NCI-H748 treated with DMSO at 0.1 percent for 48 hours (cell line): ENCODE data around the gene DPYSL5.

ENCODE experiments used
- DNase-seq: peaks from one replicate; lab custom pipeline; 2025; lab: John Stamatoyannopoulos, UW

The DPYSL5 gene

DNA sequence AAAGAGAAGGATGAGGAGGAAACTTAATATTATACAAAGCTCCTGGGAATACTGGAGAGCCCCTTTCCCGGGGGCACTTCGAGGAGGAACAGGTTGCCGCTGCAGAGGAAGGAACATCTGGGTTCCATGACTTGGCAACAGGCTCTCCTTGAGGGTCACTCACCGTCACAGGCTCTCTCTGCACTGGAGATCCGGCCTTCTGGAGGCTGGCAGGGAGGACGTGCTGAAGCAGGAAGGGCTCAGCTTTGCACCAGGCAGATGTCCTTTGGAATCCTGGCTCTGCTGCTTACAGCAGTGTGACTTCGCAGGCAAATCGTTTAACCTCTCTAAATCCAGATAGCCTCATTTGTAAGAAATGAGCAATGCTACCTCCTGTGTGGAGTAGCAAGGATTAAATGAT lies 2.9 kb upstream of the DPYSL5 start:
- DNase-seq = no peak

DNA sequence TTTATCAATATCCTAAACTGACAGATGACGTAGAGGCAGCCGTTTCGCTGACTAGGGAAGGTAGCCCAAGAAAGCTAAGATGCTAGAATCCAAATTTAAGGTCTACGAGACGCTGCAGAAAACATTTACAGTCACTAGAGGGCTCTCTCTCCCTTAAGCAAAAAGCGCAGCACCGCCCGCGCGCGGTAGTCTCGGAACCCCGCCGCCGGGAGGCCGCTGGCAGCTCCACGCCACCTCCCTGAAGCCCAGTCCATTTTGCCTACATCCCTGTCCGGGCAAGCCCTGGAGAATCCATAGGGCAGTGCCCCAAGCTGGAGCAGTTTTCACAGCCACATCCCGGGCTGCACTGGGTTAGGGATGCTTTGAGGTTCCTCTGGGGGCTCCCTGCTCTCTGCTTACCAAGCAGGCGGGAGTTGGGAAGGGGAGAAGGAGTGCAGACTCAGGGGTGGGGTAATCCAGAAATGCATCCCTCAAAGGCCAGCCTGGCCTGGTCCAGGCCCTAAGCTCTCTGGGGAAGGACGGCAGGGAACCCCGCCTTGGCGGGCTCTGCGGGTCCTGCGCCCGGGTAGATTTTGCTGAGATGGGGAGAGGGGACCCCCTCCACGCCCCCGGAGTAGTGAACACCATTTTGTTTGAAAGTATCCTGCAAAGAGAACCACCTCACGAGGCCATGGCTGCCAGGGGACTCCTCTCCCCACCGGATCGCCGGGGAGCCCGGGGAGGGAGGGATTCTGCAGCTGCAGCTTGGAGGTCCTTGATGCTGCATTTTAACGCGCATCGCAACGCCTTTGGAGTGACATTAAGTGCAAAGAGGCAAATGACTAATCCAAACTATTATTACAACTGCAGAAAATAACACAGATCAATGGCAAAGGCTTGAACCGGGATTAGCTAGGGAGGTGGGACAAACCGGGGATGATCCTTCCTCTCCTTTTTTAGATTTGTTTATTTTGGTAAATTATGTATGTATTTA lies 1.3 kb upstream of the DPYSL5 start:
- peak; percentile 86 for DNase-seq

DNA sequence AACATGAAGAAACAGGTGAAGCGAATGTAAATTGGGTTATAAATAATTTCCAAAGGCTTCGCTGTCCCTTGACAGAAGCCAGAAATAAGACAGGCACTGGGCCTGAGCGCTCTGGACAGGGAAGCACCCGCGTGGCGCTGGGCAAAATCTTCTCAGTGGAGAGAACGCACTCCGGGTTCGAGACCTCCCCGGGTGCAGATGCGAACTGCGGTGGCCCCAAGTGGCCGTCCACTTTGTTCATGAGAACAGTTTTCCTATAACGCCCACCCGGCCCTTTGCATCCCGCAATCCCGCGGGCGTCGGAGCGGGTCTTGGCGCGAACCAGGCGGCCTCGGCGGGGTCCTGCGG lies 651 bp upstream of the DPYSL5 start:
- DNase-seq = peak; percentile 65

DNA sequence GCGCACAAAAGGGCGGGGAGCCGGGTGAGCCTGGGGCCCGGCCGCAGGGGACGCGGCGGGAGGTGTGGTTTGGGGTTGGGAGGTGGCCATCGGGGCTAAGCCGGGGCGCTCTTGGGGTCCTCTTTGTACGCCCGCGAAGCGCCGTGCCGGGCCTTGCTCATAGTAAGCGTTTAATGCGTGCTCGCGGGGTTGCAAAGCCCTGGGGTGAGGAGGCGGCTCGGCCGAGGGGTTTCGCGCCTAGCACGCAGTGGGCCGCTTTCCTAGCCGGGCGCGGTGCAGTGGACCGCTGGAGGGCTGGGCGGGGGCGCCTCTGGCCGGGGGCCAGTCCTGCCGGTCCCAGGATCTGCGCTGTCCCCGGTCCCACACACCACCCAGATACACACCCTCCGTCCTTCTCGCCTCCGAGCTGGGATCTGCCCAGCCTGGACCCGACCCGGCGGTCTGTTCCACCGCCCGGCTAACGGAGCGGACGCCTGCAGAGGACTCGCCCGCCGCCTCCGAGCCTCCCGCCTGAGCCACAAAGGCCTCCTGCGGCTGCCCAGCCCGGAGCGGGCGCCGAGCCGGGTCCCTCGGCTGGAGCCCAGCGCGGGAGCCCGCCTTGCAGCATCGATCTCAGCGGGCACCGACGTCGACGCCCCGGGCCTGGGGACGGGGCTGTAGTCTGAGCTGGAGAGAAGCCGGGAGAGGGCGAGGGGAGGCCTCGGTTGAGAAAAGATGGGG lies 564 bp downstream of the DPYSL5 start:
- DNase-seq = peak; percentile 44

DNA sequence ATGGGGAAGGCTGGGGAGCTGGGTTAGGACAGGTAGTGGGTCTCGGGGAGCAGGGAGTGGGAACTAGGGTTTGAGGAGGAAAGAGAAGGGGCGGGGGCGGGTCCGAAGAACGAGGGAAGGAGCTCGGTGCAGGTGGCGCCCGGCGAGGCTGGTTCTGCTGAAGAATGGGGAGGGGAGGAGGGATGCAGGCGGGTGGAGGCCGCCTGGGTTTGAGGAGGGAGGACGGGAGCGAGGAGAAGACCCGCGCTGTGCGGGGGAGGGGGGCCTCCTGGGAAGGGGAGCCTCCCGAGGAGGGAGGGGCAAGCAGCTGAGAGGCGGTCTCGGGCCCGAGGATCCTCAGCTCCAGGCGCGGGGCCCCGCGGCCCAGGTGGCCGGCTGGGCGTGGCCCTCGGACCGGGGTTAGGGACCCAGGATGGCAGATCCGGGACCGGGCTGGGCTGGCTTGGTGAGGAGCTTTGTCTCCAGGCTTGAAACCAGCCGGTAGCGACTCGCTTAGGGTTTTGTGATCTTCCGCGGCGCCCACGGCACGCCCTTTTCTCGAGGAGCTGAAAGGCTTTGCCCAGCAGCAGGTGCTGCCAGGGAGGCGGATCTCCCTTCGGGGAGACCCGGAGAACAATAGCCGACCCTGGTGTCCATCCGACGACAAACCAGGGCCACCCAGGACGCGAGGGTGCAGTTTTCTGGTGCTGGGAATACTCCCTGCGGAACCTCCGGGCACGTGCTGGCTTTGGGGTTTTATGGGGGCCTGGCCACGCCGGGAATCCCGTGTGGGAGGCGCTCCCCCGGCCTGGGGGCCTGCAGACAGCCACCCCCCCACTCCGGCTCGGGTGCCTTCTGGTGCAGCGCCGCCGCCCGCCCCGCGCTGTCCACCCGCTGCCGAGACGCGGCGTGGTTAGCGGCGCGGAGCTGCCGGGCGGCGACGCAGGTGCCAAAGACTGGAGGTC lies 1.4 kb downstream of the DPYSL5 start:
- DNase-seq = peak; percentile 44

DNA sequence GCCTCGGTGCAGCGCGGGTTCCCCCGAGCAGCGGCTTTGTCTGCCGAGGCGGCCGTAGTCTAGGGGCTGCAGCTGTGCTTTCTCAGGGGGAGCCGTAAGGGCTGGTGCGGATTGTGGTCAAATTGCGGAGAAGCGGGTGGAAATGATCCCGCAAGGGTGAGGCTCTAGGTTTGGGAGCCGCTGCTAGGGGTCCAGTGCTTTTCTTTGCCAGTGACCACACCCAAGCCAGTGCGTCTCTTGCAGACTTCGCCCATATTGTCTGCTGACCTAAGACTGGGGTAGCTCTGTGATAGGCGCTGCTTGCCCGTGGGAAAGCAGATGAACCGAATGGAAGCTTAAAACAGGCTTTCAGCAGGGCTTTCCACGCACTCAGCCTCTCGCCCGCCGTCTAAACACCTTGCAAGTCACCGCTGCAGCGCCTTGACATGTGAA lies 2.1 kb downstream of the DPYSL5 start:
- DNase-seq = peak; percentile 10

DNA sequence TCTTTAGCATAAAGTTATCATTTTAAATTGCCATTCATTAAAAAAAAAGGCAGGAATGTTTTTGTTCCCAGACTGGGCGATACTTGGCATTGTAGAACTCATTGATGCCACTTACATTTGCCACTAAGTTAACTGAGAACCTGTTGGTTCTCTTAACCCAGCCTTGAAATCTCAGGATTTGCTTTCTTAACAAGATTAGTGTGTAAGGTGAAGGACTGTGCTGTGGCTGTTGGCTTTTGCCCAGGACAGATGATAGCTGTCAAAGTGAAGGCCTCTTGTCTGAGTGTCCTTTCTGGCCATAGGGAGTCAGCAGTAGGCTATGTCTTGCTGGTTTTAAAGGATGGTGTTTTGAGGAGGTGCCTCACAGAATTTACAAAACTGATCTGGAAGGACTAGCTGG lies 2.6 kb downstream of the DPYSL5 start:
- DNase-seq = peak; percentile 11

DNA sequence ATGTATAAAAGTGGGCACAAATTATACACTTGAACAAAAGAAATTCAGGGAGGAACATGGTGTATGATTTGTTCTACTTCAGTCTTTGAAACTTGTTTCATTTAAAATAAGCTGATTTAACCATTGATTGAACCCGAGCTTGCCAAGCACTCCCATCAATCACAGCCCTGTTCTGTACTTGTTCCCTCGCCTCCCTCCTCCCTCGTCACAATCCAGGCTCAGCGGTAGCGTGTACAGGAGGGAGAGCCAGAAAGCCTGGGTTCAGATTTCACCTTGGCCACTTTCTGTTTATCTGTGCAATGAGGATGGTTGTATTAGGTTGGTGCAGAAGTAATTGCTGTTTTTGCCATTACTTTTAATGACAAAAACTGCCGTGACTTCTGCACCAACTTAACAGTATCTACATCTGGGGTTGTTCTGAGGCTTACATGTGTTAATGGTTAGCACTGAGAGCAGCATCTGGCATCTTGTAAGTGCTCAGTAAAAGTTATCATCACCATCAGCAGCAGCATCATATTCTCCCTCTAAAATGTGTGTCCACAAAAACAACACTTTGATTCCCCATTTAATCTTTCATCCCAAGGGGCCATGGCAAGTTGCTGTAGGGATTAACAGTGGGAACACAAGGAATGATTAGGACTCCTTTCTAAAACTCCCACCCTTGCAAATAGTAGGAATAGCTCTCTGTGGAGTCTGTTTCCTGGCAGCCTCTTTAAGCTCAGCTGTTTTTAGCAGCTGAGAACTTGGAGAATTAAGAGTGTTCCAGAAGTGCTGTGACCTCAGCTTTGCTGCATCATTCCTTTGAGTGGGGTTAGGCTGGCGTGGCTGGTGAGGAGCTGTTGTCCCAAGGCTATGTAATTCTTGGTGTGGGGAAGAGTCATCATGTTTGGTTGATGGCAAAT lies 4.7 kb downstream of the DPYSL5 start:
- DNase-seq = no peak

DNA sequence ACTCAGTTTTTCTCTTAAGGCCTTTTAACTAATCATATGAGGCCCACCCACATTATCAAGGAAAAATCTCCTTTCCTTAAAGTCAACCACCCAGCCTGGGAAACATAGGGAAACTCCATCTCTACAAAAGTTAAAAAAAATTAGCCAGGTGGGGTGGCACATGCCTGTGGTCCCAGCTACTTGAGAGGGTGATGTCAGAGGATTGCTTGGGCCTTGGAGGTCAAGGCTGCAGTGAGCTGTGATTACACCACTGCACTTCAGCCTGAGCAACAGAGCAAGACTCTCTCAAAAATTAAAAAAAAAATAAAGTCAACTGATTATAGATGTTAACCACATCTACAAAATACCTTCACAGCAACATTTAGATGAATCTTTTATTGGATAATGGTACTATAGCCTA lies 5.8 kb downstream of the DPYSL5 start:
- DNase-seq = no peak

DNA sequence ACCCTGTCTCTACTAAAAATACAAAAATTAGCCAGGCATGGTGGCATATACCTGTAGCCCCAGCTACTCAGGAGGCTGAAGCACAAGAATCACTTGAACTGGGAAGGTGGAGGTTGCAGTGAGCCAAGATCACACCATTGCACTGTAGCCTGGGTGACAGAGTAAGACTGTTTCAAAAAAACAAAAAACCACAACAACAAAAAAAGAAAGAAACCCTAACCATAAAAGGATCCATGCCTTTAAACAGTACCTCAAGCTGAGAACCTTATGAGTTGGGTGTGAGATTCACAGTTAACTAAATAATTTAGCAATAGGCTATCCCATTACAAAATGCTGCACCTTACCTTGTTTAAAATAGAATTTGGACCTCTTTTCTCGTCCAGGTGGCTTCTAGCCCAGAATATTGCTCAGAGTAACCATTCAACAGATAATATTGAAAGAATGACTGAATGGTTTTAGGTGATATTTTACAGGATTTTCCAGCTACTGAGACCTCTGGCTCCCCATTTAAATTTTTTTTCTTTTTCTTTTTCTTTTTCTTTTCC lies 6.4 kb downstream of the DPYSL5 start:
- no peak for DNase-seq

DNA sequence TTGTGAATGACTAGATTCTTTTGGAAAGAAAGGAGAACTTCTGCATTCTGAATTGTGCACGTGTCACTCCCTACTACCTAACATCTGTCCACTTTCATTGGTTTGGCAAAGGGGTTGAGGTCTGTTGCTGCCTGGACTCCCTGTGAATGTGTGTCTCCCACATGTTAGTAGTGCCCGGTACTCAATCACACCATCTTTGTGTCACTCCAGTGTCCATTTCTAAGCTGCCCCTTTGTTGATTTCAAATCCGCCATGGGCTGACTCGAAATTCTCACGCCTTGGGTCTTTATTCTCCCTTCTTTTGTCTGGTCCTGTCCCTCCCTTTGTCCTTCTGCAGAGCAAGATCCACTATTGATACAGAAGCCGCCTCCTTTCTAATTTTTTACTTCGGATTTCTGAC lies 7.5 kb downstream of the DPYSL5 start:
- no peak for DNase-seq

DNA sequence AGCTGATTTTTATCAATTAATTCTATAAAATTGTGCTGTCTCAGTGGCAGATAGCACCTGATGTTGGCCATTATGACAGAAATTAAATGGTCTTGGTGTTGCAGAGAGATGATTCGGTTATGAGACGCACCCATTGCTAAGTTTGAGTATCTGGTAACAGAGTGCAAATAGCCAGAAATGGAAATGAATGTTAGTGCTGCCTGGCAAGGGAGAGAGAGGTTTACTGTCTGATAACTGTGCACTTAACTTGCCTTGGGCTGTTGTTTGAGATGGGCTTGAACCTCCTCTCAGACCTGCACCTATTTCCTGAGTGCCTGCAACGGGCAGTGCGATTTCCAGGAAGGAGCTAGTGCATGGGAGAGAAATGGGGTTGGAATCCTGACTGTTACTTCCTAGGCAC lies 11.7 kb downstream of the DPYSL5 start:
- DNase-seq = no peak

DNA sequence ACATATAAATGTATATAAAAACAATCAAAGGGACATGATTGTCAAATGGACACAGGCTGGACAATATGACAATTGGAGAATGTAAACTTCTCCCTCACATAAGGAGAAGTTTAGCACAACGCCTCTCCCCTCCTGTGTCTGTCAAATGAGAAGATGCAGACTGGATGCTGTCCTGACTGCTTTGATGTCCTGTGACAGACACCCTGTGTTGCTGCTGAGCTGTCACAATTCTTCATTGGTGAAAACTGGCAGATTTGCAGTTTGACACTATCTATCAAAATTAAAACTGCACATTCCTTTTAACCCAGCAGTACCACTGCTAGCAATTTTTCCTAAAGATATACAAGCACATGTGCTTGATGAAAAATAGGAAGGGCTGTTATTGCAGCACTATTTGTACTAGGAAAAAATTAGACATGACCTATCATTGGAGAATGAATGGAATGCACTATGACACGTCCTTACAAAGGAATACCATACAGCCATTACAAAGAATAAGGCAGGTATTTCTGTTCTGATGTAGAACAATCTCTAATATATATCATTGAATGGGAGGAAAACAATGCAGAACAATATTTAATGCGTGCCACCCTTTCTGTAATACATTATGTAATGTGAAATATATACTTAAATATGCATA lies 12.4 kb downstream of the DPYSL5 start:
- DNase-seq = no peak

DNA sequence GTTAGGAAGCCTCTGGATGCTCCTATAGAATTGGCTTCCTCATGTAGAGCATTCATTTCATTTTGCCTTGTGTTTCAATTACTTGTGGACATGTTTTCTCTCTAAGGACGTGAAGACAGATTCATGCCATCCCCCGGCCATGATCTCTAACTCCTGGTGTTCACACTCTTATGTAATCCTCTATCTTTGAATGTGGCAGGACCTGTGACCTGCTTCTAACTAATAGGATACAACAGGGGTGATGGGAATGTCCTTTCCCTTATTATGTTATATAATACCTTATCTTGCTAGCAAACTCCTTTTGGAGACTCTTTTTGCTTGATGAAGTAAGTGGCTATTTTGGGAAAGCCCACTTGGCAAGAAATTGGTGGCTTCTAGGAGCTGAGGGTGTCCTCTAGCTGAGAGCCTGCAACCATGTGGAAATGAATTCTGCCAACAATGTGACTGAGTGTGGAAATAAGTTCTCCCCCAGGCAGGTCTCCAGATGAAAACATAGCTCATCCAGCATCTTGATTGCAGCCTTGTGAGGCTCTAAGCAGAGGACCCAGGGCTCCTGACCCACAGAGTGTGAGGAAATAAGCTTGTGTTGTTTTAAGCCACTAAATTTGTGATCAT lies 13.8 kb downstream of the DPYSL5 start:
- DNase-seq = no peak

DNA sequence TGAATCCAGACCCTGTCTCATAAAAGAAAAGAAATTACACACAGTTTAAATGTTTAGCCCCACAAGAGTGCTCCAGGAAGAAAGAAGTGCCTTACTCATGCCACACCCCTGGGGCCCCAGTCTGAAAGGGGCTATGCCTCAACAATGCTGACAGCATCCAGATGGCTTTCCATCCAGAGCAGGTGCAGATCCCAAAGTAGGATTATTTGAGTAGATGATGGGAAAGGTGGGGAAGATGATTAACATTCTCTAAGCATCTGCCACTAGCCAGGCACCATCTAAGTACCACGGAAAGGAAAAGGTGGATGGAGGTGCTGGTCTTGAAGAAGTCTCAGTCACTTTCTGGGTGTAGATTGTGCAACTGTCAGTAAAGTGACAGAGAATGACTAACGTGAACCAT lies 16.3 kb downstream of the DPYSL5 start:
- DNase-seq = no peak

DNA sequence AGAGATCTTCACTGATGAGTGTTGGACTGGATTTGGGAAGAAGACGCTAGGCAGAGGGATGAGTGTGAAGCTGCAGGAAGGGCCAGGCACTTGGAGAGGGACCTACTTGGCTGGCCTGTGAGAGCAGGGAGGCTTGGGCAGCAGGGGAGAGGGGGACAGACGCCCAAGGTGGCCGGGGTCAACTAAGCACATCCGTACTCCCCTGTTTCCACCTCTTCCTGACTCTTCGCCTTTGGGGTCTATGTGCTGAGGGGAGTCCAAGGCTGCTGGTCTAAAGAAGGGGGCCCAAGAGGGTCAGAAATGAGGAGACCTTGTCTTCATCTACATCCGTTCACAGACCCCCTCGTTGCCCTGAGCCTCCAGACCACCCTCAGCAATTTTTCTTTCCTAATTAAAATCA lies 16.7 kb downstream of the DPYSL5 start:
- DNase-seq = no peak

DNA sequence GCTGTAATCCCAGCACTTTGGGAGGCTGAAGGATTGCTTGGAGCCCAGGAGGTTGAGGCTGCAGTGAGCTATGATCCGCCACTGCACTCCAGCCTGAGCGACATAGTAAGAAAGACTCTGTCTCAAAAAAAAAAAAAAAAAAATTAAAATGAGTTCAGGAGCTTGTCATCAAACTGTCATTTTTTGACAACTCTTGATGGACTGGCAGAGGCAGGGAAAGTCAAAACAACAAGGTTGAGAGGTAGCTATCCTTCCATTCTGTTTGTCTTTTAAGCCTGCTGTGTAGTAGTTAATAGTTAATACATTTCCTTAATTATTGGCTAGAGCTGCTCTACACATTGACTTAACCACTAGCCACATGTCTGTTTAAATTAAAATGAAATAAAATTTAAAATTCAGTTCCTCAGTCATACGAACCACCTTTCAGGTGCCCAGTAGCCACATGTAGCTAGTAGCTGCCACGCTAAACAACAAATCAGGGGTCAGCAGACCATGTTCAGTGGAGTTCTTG lies 22.7 kb downstream of the DPYSL5 start:
- no peak for DNase-seq

DNA sequence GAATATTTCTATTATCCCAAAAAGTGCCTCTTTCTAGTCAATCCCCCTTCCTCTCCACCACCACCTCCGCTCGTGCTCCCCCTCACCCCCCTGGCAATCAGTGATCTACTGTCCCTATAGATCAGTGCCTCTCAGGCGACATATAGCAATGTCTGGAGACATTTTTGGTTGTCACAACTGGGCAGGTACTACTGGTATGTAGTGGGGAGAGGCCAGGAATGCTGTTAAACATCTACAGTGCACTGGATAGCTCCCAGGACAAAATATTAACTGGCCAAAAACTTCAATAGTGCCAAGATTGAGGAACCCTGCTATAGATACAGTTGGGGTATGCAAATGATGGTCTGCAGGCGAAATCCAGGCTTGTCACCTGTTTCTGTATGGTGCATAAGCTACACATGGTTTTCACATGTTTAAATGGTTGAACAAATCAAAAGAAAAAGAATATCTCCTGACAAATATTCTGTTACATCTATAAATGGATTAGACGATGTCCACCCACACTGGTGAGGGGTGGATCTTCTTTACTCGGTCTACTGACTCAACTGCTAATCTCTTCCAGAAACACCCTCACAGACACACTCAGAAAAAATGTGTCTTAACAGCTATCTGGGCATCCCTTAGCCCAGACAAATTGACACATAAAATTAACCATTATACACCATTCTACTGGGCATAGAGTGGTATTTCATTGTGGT lies 25.5 kb downstream of the DPYSL5 start:
- DNase-seq = no peak

DNA sequence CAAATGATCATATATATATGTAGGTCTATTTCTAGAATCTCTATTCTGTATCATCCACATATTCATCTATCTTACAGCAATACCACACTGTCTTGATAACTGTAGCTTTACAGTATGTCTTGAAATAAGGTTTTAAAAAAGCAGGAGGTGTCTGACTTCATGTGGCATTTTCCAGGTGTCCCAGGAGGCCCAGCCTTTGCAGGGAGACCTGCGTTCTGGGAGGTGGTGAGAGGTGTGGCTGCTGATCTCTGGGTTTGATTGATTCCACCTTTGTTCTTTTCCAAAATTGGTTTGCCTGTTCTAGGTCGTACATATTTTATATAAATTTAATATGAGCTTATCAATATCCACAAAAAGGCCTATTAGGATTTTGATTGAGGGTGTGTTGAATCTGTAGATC lies 26.6 kb downstream of the DPYSL5 start:
- no peak for DNase-seq
